Occipital lobe (tissue), 2 donors: ENCODE results near the gene PPIL3. TPM values are rescaled to one million over a fixed set of nuclear protein-coding genes. Genes with fewer than 3 reads are reported as not detected.

ENCODE experiments used
- DNase-seq: peaks from one replicate; lab custom pipeline; 2025; lab: John Stamatoyannopoulos, UW
- total RNA-seq: library from RNA; depleted of rRNA; stranded (reverse); fragments of >200 nt; gene quantifications from one replicate; pipeline ENCODE4 v1.2.3, GENCODE V29; 2014

Gene PPIL3
- total RNA-seq, 1 donor from 2014 or later, result 47.4 TPM

DNA sequence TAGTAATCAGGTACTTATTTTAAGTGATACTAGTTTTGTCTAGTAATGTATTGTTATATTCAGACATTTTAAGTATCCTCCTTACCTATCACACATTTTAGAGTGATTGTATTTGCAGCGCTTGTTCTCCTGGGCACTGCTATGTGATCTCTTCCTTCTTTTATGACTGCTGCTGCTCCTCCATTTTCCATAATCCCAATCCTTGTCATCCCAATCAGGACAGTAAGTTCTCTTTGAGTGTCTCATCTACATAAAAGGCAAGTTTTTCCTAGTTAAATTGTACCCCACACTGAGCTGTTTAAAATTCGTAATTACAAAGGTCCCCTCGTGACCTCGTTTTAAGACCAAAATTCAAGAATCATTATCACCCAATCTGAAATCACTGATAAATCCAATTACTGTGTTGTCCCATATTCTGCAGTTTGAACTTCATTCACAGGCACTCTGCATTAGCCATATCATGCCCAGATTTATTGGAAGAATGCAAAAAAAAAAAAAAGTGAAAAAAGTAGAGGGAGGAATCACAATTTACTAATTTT lies 27.2 kb downstream of the PPIL3 start:
- DNase-seq, result no peak

DNA sequence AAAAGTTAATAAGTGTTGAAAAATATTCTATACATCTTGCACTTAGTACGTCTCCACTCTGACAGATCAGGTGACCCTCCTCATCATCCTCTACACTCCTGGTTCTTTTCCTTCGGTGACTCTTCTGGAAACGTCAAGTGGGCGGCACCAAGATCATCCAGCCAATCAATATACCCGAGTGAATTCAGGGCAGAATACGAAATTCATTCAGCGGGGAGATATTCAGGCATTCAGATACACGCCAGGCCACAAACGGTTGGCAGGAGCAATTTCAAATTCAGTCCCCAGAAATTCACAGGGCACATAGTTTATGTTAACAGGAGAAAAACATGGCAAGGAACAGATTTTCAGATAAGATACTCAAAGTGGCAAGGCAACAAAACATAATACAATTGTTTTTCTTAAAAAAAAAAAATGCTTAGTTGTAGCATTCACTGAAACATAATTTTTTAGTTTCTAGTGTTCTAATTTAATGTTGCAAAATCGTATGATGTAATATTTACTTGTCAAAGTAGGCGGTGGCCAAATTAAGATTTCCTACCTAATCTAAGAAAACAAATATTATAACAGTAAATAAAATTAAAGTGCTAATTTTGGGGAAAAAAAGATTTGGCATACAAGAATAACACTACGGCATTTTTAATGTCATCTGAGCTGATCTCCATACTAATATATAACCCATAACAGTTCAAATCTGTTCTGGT lies 28.6 kb downstream of the PPIL3 start:
- DNase-seq, result no peak

DNA sequence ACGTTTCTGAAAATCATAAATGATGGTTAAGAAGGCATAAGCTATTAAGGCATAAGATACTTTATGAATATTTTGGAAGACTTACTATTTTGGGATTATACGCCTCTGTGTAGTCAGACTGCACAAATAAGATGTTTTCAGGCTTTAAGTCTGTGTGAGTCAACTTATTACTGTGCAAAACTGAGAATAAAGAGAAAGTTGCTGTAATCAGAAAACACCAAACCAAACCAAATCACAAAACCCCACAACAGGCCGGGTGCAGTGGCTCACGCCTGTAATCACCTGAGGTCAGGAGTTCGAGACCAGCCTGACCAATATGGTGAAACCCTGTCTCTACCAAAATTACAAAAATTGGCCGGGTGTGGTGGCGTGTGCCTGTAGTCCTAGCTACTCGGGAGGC lies 32.1 kb downstream of the PPIL3 start:
- DNase-seq, result no peak

GRCh38 chr2:200852605-200853004 lies 36.3 kb downstream of the PPIL3 start:
- DNase-seq, result no peak

DNA sequence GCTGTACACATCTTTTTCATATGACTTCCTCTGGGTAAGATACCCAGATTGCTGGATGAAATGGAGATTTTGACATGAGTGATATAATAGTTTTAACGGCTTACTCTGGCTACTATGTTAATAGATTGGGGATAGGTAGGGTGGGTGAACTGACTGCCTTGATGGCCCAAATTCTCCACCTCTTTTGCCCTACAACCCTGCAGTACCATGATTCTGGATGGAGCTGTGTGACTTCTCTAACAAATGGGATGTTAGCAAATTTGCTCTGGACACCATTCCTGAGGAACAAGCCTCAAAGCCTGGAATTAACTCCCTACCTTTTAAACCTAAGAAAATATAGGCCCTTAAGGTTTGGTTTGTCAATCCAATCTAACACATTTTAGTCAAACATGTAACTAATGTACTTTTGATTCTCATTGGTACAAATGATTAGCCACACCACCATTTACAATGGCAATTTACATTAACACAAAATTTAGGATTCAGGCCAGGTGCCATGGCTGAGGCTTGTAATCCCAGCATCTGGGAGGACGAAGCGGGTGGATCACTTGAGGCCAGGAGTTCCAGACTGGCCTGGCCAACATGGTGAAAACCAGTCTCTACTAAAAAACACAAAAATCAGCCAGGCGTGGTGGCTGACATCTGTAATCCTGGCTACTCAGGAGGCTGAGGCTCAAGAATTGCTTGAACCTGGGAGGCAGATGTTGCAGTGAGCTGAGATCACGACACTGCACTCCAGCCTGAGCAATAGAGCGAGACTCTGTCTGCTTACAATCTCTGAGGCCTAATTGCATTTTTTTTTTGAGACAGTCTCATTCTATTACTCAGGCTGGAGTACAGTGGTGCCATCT lies 37.3 kb downstream of the PPIL3 start:
- no peak for DNase-seq

GRCh38 chr2:200850512-200851256 lies 38.2 kb downstream of the PPIL3 start:
- no peak for DNase-seq

GRCh38 chr2:200847939-200848338 lies 40.9 kb downstream of the PPIL3 start:
- DNase-seq, result no peak

GRCh38 chr2:200847269-200847668 lies 41.6 kb downstream of the PPIL3 start:
- no peak for DNase-seq

DNA sequence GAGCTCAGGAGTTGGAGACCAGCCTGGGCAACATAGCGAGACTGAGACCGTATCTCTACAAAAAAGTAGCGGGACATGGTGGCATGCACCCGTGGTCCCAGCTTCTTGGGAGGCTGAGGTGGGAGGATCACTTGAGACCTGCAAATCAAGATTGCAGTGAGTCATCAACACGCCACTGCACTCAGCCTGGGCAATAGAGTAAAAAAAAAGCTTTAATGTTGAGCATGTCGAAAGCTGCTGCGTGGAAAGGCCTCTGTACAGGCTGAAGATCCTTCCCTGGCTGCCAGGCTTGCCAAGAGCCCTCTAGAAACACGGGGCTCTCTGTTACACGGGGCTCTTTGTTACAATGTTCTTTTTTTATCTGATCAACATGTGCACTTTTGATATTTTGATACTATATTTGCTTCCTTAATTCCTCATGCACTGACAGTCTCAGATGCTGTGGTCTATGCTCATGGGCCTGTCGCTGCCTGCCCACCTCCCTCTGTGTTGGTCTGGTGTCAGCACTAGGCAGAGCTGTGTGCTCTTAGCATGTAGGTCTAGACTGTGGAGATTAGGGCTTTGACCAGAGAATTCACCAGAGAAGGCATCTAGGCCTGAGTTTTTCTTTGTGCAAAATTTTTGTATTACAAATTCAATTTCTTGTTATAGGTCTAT lies 43.1 kb downstream of the PPIL3 start:
- DNase-seq, result no peak

- no peak for DNase-seq
Observed at GRCh38 chr2:200845194-200845593, 43.7 kb downstream of the PPIL3 start.

GRCh38 chr2:200843993-200844948 lies 44.6 kb downstream of the PPIL3 start:
- DNase-seq, result no peak

DNA sequence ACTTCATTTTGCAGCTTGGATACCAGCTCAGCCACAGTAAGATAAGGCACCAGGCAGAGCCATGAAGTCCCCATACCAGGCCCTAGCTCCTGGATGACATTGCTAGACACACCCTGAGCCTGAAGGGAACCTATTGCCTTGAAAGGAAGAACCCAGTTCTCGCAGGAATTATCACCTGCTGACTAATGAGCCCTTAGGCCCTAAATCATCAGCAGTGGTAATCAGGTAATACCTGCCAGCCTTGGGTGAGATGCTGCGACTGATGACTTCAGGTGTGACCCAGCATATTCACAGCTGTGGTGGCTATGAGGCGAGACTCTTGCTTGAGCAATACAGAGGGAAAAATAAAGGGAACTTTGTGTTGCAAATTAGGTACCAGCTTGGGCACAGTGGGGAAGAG lies 49.4 kb downstream of the PPIL3 start:
- DNase-seq, result no peak

GRCh38 chr2:200834701-200835100 lies 54.2 kb downstream of the PPIL3 start:
- DNase-seq, result no peak

- DNase-seq, result no peak
Observed at GRCh38 chr2:200829258-200829655, 59.6 kb downstream of the PPIL3 start.

GRCh38 chr2:200828572-200829257 lies 60.2 kb downstream of the PPIL3 start:
- no peak for DNase-seq

- DNase-seq, result no peak
Observed at GRCh38 chr2:200828104-200828503, 60.8 kb downstream of the PPIL3 start.

GRCh38 chr2:200821686-200822245 lies 67.1 kb downstream of the PPIL3 start:
- no peak for DNase-seq
